GM13976 (cell line): ENCODE results near the gene PLG.
A peak's percentile ranks its signal among the peaks of the same experiment; 100 is the strongest.
"Not testable (repeated sequence)": the region's sequence is repeated elsewhere in the genome, so short reads cannot be mapped to it uniquely, and the experiment has no call there.

ENCODE experiments used
- DNase-seq: peaks from one replicate; pipeline ENCODE4 v3.0.0; 2012; ENCODE audit warnings: low spot score
- in situ Hi-C: fragments of 300-500 bp; cut with MboI; formaldehyde crosslinking; loops from one replicate; pipeline ENCODE4 v1.12.0; 2022; ENCODE audit warnings: low sequenced_read_pairs, mixed read lengths, inconsistent platforms; ENCODE audit not compliant: unreplicated experiment
- TF ChIP-seq, protein P1 (sequence below): IDR thresholded peaks from 2 replicates; pipeline ENCODE4 v1.5.1; 2012; ENCODE audit warnings: borderline replicate concordance, mild to moderate bottlenecking; ENCODE audit not compliant: insufficient read depth; ENCODE audit errors: extremely low read depth, missing control alignments, control extremely low read depth

Gene PLG

DNA sequence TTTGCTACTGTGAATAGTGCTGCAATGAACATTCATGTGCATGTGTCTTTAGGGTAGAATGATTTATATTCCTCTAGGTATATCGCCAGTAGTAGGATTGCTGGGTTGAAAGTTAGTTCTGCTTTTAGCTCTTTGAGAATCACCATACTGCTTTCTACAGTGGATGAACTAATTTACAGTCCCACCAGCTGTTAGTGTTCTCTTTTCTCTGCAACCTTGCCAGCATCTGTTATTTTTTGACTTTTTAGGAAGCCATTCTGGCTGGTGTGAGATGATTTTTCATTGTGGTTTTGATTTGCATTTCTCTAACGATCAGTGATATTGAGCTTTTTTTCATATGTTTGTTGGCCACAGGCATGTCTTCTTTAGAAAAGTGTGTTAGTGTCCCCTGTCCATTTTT, 40.0 kb downstream of the PLG start:
- in situ Hi-C loops: no loop called here
- TF ChIP-seq, protein P1, sequence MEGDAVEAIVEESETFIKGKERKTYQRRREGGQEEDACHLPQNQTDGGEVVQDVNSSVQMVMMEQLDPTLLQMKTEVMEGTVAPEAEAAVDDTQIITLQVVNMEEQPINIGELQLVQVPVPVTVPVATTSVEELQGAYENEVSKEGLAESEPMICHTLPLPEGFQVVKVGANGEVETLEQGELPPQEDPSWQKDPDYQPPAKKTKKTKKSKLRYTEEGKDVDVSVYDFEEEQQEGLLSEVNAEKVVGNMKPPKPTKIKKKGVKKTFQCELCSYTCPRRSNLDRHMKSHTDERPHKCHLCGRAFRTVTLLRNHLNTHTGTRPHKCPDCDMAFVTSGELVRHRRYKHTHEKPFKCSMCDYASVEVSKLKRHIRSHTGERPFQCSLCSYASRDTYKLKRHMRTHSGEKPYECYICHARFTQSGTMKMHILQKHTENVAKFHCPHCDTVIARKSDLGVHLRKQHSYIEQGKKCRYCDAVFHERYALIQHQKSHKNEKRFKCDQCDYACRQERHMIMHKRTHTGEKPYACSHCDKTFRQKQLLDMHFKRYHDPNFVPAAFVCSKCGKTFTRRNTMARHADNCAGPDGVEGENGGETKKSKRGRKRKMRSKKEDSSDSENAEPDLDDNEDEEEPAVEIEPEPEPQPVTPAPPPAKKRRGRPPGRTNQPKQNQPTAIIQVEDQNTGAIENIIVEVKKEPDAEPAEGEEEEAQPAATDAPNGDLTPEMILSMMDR: no peak
- DNase-seq: no peak

DNA sequence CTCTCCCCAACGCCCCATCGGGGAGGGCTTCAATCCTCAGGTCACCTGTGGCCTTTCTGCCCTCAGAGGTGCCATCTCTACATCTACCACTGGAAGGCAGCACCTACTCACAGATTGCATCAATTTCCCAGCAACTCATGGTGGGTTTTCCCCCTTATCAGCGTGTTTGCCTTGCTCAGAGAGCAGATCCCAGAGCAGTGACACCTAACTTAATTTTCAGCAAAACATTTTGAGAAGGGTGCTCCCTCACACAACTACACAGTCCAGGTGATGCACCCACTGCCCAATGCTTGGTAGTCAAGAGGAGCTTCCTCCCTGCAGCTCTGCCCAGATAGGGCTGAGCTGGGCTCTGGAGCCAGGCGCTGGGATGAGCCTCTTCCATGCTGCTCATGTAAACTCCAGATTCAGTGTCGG, 48.2 kb downstream of the PLG start:
- in situ Hi-C loops: no loop called here
- DNase-seq: peak; percentile 40
- TF ChIP-seq, protein P1: peak; percentile 49

DNA sequence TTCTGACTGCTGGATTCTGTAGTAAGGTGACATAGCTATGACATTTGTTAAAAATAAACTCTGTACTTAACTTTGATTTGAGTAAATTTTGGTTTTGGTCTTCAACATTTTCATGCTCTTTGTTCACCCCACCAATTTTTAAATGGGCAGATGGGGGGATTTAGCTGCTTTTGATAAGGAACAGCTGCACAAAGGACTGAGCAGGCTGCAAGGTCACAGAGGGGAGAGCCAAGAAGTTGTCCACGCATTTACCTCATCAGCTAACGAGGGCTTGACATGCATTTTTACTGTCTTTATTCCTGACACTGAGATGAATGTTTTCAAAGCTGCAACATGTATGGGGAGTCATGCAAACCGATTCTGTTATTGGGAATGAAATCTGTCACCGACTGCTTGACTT, 51.2 kb downstream of the PLG start:
- not testable (repeated sequence) for DNase-seq

DNA sequence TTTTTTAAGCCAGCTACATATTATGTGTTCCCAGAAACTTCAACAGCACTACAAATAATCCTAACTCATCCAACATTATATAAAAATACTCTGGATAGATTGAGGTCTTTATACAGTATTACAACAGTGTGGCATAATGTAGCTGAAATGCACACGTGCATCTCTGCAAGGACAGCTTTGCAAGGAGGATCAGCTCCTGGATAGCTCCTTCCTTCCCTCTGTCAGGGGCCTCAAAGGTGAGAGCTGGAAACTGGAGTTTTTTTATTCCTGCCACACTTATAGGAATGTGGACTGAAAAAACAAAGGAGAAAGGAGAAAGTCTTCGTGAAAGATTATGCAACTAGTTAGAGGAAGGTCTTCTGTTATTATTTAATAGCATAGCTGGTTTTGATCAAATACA, 53.1 kb downstream of the PLG start:
- TF ChIP-seq, protein P1: no peak
- no peak for DNase-seq
- in situ Hi-C loops: no loop called here

More for the DNA sequence above, 51.2 kb downstream of the PLG start:
- in situ Hi-C loops: not testable (repeated sequence)

DNA sequence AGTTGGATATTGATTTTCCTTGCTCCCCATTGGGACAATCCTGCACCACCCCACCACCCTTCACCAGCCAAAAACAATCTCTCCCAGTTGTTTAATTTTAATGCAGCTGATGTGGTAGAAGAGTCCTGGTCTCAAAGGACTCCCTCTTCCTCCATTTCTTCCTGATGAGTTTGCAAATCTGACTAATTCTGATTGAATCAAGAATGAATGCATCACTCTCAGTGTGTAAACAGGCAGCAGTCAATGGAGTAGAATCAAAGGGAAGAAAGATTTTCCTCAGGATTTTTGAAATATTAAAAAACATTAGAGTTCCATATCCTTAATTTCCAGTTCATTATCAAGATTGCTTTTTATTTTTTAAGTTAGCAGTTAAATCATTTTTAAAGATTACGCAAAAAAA, 54.0 kb downstream of the PLG start:
- DNase-seq: no peak
- in situ Hi-C loops: no loop called here
- TF ChIP-seq, protein P1: no peak

DNA sequence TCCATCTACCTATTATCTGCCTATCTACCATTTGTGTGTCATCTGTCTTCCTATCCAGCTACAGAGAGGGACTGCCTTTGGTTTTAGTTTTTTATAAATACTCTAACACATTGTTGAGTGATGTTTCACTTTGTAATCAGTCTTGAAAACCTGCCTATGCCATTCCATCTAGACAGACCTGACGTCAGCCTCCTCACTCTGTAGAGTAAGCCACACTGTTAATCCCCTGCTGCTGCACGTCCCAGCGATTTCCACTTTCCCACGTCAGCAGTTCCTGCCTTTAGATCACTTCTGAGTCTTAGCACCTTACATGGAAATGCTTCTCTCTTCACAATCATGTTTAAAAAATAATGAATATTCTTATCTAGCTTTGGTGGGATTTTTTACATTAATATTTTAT, 54.8 kb downstream of the PLG start:
- in situ Hi-C loops: no loop called here
- no peak for DNase-seq
- TF ChIP-seq, protein P1: no peak

DNA sequence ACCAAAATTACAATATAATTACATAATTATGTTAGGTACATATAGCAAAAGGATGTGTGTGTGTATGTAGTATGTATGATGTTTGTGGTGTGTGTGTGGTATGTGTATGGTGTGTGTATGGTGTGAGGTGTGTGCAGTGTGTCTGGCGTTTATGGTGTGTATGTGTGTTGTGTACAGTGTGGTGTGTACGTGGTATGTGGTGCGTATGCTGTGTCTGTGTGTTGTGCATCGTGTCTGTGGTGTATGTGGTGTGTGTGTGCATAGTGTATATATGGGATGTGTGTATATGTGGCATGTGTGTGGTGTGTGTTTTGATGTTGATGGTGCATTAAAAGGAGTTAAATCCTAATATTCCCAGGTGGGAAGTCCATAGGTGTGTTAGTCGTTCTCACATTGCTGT, 62.8 kb downstream of the PLG start:
- TF ChIP-seq, protein P1: no peak
- in situ Hi-C loops: no loop called here
- no peak for DNase-seq
